NCI-H774 (cell line): ENCODE measurements around the gene C19orf25.
"Not testable (repeated sequence)": the region's sequence is repeated elsewhere in the genome, so short reads cannot be mapped to it uniquely, and the experiment has no call there.

ENCODE experiments used
- DNase-seq: peaks from one replicate; lab custom pipeline; 2025; lab: John Stamatoyannopoulos, UW

C19orf25 gene

DNA sequence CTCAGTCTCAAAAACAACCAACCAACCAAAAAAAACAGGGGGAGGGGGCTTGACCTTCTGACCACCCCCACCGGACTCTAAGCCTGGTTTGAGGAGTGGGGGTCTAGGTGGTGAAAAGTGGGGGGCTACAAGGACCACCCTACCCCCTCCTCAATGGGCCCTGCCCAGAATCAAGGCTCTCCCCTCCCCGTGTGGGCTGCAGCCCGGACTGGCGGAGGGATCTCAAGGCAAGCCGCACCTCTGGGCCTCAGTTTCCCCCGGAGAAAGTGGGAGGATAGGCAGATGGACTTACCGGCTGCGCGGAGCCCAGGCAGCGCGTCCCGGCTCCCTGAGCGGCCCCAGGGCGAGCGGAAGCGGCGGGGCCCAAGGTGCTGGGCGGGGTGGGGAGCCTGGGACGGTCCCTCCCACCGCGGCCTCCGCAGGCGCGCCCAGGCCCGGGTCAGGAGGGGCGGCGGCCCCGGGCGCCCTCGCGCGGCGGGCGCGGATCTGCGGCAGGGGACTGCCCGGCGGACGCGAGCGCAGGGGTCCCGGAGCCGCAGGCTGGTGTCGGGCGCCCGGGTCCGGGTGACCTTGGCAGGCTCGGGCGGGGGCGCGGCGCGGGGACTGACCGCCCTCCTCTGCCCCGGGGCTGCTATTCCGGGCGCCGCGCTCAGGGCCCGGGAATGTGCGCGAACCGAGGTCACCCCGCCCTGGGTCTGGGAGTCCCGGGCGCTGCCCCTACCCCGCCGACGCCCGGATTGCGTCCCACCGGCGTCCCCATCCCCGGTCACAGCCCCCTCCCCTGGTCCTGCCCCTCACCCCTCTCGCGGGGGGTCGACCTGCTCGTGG is 33.9 kb upstream of the C19orf25 start, which contains the start of gene ADAMTSL5:
Gene ADAMTSL5, minus strand, starts transcription at position 349 of the 828 bp plus-strand sequence. CDS start 2,076 bp downstream, outside the sequence.
- DNase-seq = no peak

GRCh38 chr19:1511318-1512317 is 32.6 kb upstream of the C19orf25 start:
- DNase-seq = no peak

DNA sequence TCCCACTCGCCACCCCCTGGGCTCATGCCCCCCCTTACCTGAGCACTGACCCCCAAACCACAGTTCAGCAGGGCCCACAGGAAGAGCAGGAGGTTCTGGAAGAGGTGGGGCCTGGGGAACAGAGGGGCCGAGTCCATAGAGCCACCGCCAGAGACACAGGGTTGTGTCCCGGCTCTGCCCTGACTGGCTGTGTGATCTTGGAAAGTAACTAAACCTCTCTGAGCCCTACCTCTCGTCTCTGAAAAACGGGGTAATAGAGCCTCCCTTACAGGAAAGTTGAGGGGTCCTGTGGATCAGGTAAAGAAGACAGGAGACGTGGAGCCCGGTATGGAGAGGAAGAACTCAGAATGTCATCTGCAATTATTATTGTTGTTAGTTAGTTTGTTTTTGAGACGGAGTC is 31.8 kb upstream of the C19orf25 start:
- DNase-seq = no peak

DNA sequence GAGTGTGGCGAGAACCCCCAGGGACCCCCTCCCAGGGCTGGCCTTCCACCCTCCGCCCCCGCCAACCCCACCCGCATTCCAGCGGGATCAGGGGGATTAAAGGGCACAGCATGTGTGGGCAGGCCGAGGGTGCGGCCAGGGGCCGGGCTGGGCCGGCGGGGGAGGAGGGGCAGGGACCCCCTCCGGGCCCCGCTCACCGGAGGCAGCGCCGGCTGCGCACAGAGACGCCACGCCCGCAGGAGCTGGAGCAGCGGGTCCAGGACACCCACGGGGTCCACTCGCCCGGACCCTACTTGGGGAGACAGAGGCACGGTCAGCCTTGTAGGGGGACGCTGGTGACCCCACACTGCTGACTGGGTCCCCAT is 31.4 kb upstream of the C19orf25 start:
- DNase-seq = no peak

DNA sequence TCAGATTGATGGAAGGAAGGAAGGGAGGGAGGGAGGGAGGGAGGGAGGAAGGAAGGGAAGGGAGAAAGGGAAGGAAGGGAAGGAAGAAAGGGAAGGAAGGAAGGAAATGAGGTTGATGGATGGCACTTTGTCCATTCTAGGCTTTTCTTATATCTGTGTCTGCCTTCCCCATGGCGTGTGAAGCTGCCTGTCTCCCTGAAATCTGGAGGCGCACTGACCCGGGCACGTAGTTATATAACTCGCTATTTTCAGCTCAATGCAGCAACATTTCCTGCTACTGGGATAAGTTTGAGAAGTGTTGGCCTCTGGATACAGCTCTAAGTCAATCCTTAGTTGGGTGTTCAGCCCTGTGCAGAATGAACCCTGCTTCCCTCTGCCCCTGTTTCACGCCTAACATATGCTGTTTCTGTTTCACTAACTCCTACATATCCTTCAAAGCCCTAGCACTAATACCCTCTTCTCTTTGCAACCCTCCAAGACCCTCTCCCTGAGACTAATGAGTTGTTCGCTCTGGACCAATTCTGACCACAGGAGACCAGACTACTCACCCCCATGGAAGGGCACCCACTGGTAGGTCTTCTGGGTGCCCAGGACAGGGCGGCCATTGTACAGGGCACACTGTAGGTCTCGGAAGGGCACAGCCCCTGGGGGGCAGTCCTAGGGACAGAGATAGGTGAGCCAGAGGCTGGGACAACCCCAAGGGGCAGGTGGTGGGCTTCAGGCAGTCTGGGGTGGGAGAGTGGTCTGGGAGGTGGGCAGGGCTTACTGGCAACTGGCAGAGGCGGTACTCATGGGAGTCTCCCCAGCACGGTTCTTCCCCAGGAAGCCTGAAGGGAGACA is 30.8 kb upstream of the C19orf25 start:
- no peak for DNase-seq

DNA sequence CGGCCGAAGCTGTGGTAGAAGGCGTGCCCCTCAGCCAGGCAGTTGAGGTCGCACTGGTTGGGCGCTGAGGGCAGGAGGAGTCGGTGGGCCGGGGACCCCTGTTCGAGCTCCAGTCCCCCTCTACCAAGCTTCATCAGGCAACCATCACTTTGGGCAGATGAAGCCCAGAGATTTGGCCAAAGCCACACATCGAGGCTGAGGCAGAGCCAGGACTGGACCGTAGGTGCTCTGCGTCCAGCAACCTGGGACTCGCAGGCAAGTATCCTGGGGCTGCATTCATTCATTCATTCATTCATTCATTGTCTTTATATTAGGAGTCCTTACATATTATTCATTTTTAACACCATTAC is 29.5 kb upstream of the C19orf25 start:
- DNase-seq = no peak

DNA sequence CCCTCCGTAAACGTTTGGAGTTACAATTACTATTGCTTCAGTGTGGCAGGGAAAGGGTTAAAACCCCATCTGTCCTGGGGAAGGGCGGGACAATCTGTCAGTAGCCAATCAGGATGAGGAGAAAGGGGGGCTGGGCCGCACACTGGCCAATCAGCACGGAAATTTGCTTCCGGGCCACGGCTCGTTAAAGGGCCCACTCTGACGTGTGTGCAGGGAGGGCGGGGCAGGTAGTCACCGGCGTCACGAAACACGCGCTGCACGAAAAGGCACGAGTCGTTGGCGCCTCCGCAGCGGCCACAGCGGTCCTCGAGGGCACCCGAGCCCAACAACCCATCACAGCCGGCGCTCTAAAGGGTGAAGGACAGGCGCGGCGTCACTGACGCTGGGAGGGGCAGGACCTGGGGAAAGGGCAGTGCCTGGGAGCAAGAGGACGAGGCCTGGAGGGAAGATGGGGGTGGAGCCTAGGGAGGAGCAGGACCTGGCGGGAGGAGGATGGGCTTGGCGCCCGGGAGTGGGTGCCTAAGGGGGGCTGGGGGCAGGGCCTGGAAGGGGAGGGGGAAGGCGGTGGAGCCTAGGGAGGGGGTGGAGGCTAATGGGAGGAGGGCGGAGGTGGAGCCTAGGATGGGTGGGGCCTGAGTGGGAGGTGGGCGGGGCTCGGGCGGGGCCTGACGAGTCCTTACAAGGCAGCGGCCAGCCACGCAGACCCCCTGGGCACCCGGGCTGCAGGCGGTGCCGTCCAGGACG is 28.9 kb upstream of the C19orf25 start:
- peak; percentile 94 for DNase-seq

GRCh38 chr19:1507192-1507660 is 28.2 kb upstream of the C19orf25 start:
- no peak for DNase-seq

GRCh38 chr19:1505991-1506881 is 27.2 kb upstream of the C19orf25 start:
- DNase-seq = no peak

DNA sequence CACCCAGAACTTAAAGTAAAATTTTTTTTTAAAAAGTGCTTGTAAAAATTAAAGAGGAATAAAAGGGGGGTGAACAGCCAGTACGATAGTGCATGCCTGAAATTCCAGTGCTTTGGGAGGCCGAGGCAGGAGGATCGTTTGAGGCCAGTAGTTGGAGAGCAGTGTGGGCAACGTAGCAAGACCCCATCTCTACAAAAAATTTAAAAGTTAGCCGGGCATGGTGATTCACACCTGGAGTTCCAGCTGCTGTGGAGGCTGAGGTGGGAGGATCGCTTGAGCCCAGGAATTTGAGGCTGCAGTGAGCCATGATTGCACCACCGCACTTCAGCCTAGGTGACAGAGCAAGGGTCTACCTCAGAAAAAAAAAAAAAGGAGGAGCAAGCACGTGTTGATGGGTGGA is 26.0 kb upstream of the C19orf25 start:
- no peak for DNase-seq

GRCh38 chr19:1503925-1504773 is 25.1 kb upstream of the C19orf25 start:
- no peak for DNase-seq

DNA sequence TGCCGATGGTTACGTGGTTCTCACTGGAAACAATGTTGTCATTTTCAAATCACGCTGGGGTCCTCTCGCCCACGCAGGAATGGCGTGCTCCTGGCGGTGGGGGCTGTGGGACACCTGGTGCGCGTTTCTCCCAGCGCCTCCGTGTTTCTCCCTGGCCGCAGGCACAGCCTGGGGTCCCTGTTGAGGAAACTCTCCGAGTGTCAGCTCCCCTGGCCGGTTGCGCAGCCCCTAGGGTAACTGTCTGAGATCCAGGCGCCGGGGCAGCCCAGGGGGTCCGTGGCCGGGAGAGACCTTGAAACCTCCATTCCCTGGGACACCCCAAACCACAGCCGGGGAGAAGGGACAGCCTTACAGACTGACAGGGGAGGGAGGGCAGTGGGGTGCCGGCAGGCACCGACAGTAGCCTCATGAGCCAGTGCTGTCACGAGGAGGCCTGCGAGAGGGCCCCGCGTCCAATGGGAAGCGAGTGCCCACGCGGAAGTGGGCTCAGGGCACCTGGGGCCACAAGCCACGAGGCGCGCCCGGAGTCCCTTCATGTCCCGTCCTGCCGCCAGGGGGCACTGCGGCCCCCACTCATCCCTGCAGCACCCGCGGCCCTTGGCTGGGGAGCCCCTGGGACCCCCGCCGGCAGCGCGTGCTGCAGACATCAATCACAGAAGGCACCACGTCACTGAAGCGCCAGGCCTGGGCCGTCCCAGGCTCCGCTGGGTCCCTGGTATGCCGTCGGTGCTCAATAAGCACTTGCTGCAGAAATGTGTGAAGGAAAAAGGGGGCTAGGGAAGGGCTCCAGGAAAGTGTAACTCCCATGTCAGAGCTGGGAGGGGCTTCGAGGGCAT is 24.3 kb upstream of the C19orf25 start:
- DNase-seq = peak; percentile 13

DNA sequence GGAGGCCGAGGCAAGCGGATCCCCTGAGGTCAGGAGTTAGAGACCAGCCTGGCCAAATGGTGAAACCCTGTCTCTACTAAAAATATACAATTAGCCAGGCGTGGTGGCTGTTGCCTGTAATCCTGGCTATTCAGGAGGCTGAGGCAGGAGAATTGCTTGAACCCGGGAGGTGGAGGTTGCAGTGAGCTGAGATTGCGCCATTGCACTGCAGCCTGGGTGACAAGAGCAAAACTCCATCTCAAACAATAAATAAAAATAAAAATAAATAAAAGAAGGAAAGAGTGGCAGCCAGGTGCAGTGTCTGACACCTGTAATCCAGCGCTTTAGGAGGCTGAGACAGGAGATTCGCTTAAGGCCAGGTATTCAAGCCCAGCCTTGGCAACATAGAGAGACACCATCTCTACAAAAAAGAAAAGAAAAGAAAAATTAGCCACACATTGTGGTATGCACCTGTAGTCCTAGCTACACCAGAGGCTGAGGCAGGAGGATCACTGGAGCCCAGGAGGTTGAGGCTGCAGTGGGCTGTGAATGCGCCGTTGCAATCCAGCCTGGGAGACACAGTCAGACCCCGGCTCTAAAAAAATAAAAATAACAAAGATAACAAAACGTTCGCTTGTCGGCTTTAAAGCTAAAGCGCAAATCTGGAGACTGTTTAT is 23.5 kb upstream of the C19orf25 start:
- no peak for DNase-seq

DNA sequence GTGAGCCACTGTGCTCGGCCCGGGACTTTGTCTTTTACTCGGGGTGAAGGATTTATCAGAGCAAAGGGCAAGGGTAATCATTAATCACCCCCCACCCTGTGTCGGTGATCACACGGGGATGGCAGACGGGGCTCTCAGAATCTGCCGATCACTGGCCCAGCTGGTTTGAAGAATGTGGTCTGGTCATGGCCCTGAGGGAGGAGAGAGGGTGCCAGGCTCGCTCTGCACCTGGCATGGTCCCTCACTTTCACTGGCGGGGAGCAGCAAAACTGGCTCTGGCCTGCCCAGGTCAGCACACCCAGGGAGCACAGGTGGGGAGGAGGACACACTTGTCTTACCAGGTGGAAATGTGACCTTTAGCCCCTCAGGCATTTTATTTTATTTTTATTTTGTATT is 22.2 kb upstream of the C19orf25 start:
- no peak for DNase-seq

DNA sequence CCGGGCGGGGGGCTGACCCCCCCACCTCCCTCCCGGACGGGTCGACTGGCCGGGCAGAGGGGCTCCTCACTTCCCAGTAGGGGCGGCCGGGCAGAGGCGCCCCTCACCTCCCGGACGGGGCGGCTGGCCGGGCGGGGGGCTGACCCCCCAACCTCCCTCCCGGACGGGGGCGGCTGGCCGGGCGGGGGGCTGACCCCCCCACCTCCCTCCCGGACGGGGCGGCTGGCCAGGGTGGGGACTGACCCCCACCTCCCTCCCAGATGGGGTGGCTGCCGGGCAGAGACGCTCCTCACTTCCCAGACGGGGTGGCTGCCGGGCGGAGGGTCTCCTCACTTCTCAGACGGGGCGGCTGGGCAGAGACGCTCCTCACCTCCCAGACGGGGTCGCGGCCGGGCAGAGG is 20.2 kb upstream of the C19orf25 start:
- not testable (repeated sequence) for DNase-seq

GRCh38 chr19:1497578-1498235 is 18.7 kb upstream of the C19orf25 start:
- DNase-seq = no peak
